SU-DHL-6 (cell line): Measurements from ENCODE around the gene LARGE2.

Experiments used
- H2AFZ ChIP-seq: fragments of 200-600 bp; sonication (generic); 2 replicates; pipeline ENCODE4 v1.6.1; 2014; ENCODE audit warnings: low read depth, mild to moderate bottlenecking, moderate library complexity, mixed read lengths, antibody characterized with exemption, low read length; ENCODE audit not compliant: severe bottlenecking
- H3F3A ChIP-seq: fragments of 200-600 bp; shearing (Covaris generic); 2 replicates; pipeline ENCODE4 v1.6.0; 2016; ENCODE audit warnings: antibody characterized with exemption, mild to moderate bottlenecking; ENCODE audit not compliant: insufficient read depth
- H3K27ac ChIP-seq: fragments of 200-600 bp; sonication (generic); 2 replicates; pipeline ENCODE4 v1.5.1; 2016; ENCODE audit warnings: low read depth, mild to moderate bottlenecking, low read length, moderate library complexity, mixed read lengths
- H3K27me3 ChIP-seq: fragments of 200-600 bp; sonication (generic), shearing (Covaris generic); 2 replicates; pipeline ENCODE4 v1.6.0; 2014; ENCODE audit warnings: mild to moderate bottlenecking, low read length
- H3K36me3 ChIP-seq: fragments of 200-600 bp; sonication (generic); 2 replicates; pipeline ENCODE4 v1.6.1; 2014; ENCODE audit warnings: mild to moderate bottlenecking, low read length, mixed read lengths
- H3K4me2 ChIP-seq: fragments of 300-600, 200-600 bp; shearing (Covaris generic), sonication (generic); 2 replicates; pipeline ENCODE4 v1.6.0; 2014; ENCODE audit warnings: low read length, low read depth, mild to moderate bottlenecking; ENCODE audit not compliant: poor library complexity, severe bottlenecking
- H3K4me3 ChIP-seq: fragments of 200-600 bp; sonication (generic); 2 replicates; pipeline ENCODE4 v1.5.1; 2014; ENCODE audit warnings: antibody characterized with exemption, low read length, mild to moderate bottlenecking, mixed read lengths; ENCODE audit not compliant: insufficient read depth, poor library complexity, severe bottlenecking
- H3K79me2 ChIP-seq: fragments of 200-600 bp; sonication (generic); 2 replicates; pipeline ENCODE4 v1.6.1; 2014; ENCODE audit warnings: mild to moderate bottlenecking, low read length, moderate library complexity; ENCODE audit not compliant: insufficient read depth
- H3K9ac ChIP-seq: fragments of 200-600 bp; sonication (generic); 2 replicates; pipeline ENCODE4 v1.7.0; 2014; ENCODE audit warnings: mild to moderate bottlenecking, low read length
- H3K9me2 ChIP-seq: fragments of 200-600 bp; sonication (generic); replicated peaks from 2 replicates; pipeline ENCODE4 v1.6.1; 2014; ENCODE audit warnings: low read length; ENCODE audit not compliant: insufficient read depth
- H3K9me3 ChIP-seq: fragments of 200-600 bp; sonication (generic); 2 replicates; pipeline ENCODE4 v1.6.1; 2014; ENCODE audit warnings: low read length, mixed read lengths; ENCODE audit not compliant: insufficient read depth
- H4K20me1 ChIP-seq: fragments of 200-600 bp; sonication (generic); 2 replicates; pipeline ENCODE4 v1.6.1; 2014; ENCODE audit warnings: low read depth, mild to moderate bottlenecking, antibody characterized with exemption, low read length, moderate library complexity, mixed read lengths
- EZH2phosphoT487 ChIP-seq: fragments of 200-600 bp; sonication (generic), shearing (Covaris generic); conservative IDR thresholded peaks from 2 replicates; pipeline ENCODE4 v1.6.1; 2018; ENCODE audit warnings: mild to moderate bottlenecking, antibody characterized with exemption, low read length, moderate library complexity, mixed read lengths
- TF ChIP-seq, protein P1 (sequence below): fragments of 200-600 bp; sonication (generic); IDR thresholded peaks from one replicate; pipeline ENCODE4 v1.5.1; 2017; ENCODE audit warnings: antibody characterized with exemption, mild to moderate bottlenecking, low read length, moderate library complexity; ENCODE audit not compliant: insufficient read depth, poor library complexity, severe bottlenecking

LARGE2 gene

DNA sequence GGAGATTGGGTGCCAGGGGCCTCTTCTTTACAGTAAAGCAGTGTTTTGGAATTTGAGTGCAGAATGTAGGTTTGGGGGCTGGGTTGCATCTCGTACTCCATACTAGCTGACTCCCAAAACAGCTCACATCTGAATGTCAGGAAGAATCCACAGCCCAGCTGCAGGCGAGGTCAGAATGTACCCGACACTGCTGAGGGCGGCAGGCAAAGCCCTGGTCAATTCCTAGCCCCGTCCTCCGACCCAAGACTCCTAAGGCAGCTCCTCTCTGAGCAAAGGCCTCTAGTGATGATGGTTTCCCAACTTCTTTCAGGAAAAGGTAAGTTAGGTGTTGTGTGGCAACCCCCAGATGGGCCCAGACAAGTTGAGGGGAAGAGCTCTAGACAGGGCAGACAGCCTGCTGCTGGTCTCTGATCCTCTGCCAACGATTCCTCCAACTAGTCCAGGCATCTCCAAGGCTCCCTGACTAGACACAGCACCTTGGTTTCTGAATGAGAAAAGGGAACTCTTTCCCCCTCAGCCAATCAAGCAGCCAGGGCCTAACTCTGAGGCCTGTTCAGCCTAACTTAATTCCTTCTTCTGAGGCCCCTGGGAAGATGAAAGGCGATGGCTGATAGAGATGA lies 8.6 kb downstream of the LARGE2 start:
- no peak overlapping the region for H2AFZ ChIP-seq
- no peak overlapping the region for H3K4me3 ChIP-seq
- H3K9ac ChIP-seq, result peak overlapping the region; percentile 62
- H3K9me3 ChIP-seq, result no peaks in the 10 kb centered on the region
- TF ChIP-seq, protein P1, sequence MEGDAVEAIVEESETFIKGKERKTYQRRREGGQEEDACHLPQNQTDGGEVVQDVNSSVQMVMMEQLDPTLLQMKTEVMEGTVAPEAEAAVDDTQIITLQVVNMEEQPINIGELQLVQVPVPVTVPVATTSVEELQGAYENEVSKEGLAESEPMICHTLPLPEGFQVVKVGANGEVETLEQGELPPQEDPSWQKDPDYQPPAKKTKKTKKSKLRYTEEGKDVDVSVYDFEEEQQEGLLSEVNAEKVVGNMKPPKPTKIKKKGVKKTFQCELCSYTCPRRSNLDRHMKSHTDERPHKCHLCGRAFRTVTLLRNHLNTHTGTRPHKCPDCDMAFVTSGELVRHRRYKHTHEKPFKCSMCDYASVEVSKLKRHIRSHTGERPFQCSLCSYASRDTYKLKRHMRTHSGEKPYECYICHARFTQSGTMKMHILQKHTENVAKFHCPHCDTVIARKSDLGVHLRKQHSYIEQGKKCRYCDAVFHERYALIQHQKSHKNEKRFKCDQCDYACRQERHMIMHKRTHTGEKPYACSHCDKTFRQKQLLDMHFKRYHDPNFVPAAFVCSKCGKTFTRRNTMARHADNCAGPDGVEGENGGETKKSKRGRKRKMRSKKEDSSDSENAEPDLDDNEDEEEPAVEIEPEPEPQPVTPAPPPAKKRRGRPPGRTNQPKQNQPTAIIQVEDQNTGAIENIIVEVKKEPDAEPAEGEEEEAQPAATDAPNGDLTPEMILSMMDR, result no peak
- TF ChIP-seq EZH2phosphoT487, result no peak
- H3K27ac ChIP-seq, result peak overlapping the region; percentile 89
- H3F3A ChIP-seq, result peaks cover 41% of the 10 kb centered on the region
- no peaks in the 10 kb centered on the region for H3K36me3 ChIP-seq
- 0 out of 2 replicates have a peak, but pooled peaks cover 9% of the 10 kb centered on the region for H3K79me2 ChIP-seq
- no peaks in the 10 kb centered on the region for H3K9me2 ChIP-seq
- no peaks in the 10 kb centered on the region for H3K27me3 ChIP-seq
- peak overlapping the region; percentile 93 for H3K4me2 ChIP-seq
- no peaks in the 10 kb centered on the region for H4K20me1 ChIP-seq

DNA sequence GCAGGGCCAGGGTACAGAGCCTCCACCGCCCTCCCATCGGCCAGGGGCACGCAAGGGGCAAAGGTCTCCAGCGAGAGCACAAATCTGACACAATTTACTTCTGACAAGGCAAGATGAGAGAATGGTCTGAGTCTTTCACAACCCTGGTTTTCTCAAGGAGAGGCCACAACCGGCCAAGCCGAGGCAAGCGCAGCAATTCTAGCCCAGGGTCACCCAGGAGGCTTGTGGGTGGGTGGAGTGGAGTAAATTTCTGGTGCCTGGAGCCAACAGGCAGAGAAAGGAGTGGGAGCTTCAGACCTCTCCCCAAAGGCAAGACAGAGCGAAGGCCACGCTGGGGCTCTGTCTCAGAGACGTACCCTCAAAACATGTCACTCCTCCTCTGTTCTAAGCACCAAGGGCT lies 9.3 kb downstream of the LARGE2 start:
- peak overlapping the region; percentile 62 for H3K9ac ChIP-seq
- no peaks in the 10 kb centered on the region for H3K36me3 ChIP-seq
- H3F3A ChIP-seq, result peaks cover 44% of the 10 kb centered on the region
- H3K9me2 ChIP-seq, result no peaks in the 10 kb centered on the region
- H3K9me3 ChIP-seq, result no peaks in the 10 kb centered on the region
- H3K79me2 ChIP-seq, result 0 out of 2 replicates have a peak, but pooled peaks cover 9% of the 10 kb centered on the region
- H3K4me3 ChIP-seq, result peak overlapping the region; percentile 78
- H3K4me2 ChIP-seq, result peak overlapping the region; percentile 93
- H2AFZ ChIP-seq, result no peak overlapping the region
- H3K27me3 ChIP-seq, result no peaks in the 10 kb centered on the region
- peak overlapping the region; percentile 89 for H3K27ac ChIP-seq
- H4K20me1 ChIP-seq, result no peaks in the 10 kb centered on the region
- no peak for TF ChIP-seq EZH2phosphoT487
- TF ChIP-seq, protein P1, result no peak

DNA sequence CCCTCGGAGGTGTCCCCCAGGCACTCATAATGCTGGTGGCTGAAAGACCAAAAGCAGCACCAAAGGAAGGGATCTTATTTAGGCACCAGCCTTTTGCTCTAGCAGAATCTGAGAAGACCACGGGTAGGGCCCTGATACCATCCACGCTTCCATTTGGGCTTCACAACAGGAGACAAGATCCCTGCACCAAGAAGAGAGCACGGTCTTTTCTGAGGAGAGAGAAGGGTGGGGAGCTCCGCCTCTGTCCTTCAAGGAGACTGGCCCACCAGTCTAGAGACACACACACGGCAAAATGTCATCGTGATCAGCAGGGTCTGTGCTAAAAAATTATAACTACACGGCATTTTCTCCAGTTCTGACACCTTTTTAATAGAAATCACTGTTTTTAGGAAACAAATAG lies 9.8 kb downstream of the LARGE2 start:
- H3K79me2 ChIP-seq, result 0 out of 2 replicates have a peak, but pooled peaks cover 9% of the 10 kb centered on the region
- H3K27me3 ChIP-seq, result no peaks in the 10 kb centered on the region
- H3K36me3 ChIP-seq, result no peaks in the 10 kb centered on the region
- TF ChIP-seq, protein P1, result no peak
- no peak for TF ChIP-seq EZH2phosphoT487
- H3K4me2 ChIP-seq, result peak overlapping the region; percentile 93
- H3K9me3 ChIP-seq, result no peaks in the 10 kb centered on the region
- H3K27ac ChIP-seq, result peak overlapping the region; percentile 89
- peaks cover 44% of the 10 kb centered on the region for H3F3A ChIP-seq
- peak overlapping the region; percentile 62 for H3K9ac ChIP-seq
- H4K20me1 ChIP-seq, result no peaks in the 10 kb centered on the region
- H3K4me3 ChIP-seq, result peak overlapping the region; percentile 78
- H2AFZ ChIP-seq, result no peak overlapping the region
- no peaks in the 10 kb centered on the region for H3K9me2 ChIP-seq
